DND-41 (cell line): Measurements from ENCODE around the gene ARHGEF12.

Experiments used
- CTCF ChIP-seq: IDR thresholded peaks from 2 replicates; pipeline ENCODE4 v1.5.1; 2012; ENCODE audit warnings: borderline replicate concordance, low read length, moderate library complexity, mild to moderate bottlenecking; ENCODE audit not compliant: poor library complexity, severe bottlenecking; ENCODE audit errors: extremely low read depth
- EZH2 ChIP-seq: IDR thresholded peaks from 3 replicates; pipeline ENCODE4 v1.6.1; 2012; ENCODE audit warnings: borderline replicate concordance, low read depth, mild to moderate bottlenecking, moderate library complexity, low read length, inconsistent platforms; ENCODE audit not compliant: severe bottlenecking

DNA sequence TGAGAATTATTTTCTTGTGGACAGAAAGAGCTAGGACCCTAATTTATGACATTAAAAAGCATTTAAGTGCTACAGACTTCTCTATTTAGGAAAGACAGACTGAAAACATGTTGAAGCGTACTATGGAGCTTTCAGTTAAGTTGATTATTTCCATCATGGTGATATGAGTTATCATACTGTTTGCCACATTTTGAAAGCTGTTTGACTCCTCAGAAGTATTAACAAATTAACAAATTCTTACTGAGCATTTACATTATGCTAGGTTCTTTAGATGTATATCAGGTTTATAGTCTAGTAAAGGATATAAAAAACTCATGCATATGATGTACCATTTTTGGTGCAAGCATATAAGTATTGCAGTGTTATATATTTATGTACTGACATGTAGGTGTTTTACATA is 50.1 kb downstream of the ARHGEF12 start:
- no peak for TF ChIP-seq CTCF
- no peak for TF ChIP-seq EZH2
